Breast epithelium (tissue), 4 donors: ENCODE measurements around the gene HRH3. TPM values are rescaled to one million over a fixed set of nuclear protein-coding genes. Genes with fewer than 3 reads are reported as not detected.

Experiments used
- DNase-seq, 2 donors: peaks; one replicate each; pipeline ENCODE4 v3.0.0-alpha.2; 2019; ENCODE audit warnings: low spot score in 2 of 2
- H3K27ac ChIP-seq, 2 donors: fragments of 200-600 bp; sonication (generic) in 1 of 2; one replicate each; pipeline ENCODE4 v1.5.1; 2016 to 2019; ENCODE audit warnings: mild to moderate bottlenecking in 1 of 2
- H3K27me3 ChIP-seq, 2 donors: fragments of 200-600 bp; sonication (generic) in 1 of 2; one replicate each; pipeline versions ENCODE4 v1.5.1 to v1.6.0; 2017 to 2019; ENCODE audit warnings: control low read depth in 1 of 2, mild to moderate bottlenecking in 1 of 2
- H3K36me3 ChIP-seq: fragments of 200-600 bp; one replicate; pipeline ENCODE4 v1.5.1; 2019
- H3K4me1 ChIP-seq, 2 donors: fragments of 200-600 bp; sonication (generic); one replicate each; pipeline ENCODE4 v1.5.1; 2016 to 2019; ENCODE audit warnings: control low read depth in 1 of 2
- H3K4me3 ChIP-seq, 3 donors: fragments of 200-600 bp; sonication (generic); 1 replicate in 2 of 3; 2 replicates in 1 of 3; pipeline ENCODE4 v1.5.1; 2016 to 2019; ENCODE audit warnings: mild to moderate bottlenecking in 3 of 3, moderate library complexity in 2 of 3
- H3K9me3 ChIP-seq, 2 donors: fragments of 200-600 bp; sonication (generic) in 1 of 2; one replicate each; pipeline ENCODE4 v1.5.1; 2016 to 2019; ENCODE audit warnings: control low read depth in 1 of 2
- CTCF ChIP-seq, 3 donors: fragments of 450-650 bp; IDR thresholded peaks; one replicate each; pipeline ENCODE4 v1.5.1; 2016 to 2017; ENCODE audit warnings: antibody characterized with exemption in 3 of 3, mild to moderate bottlenecking in 3 of 3, moderate library complexity in 3 of 3
- POLR2A ChIP-seq: fragments of 450-650 bp; IDR thresholded peaks from one replicate; pipeline ENCODE4 v1.6.1; 2016; ENCODE audit warnings: antibody characterized with exemption, mild to moderate bottlenecking, moderate library complexity
- POLR2AphosphoS5 ChIP-seq, 3 donors: sonication (generic); formaldehyde crosslinking; IDR thresholded peaks; one replicate each; pipeline ENCODE4 v1.6.1; 2017; ENCODE audit warnings: antibody characterized with exemption in 3 of 3
- intact Hi-C: fragments of 100-400 bp; cut with DNase I; formaldehyde crosslinking; loops from one replicate; pipeline ENCODE4 v1.15.1; 2023; ENCODE audit warnings: low total_unique reads
- total RNA-seq, 3 donors: library from RNA; depleted of rRNA; stranded (reverse); fragments of >200 nt; gene quantifications; one replicate each; pipeline ENCODE4 v1.1.0, GENCODE V29; 2016

Gene HRH3
- total RNA-seq, 3 donors from 2014 or later, result not detected

- no peaks in the 10 kb centered on the region for H3K36me3 ChIP-seq
- no peaks in the 10 kb centered on the region for H3K9me3 ChIP-seq
- H3K4me1 ChIP-seq, result no peaks in the 10 kb centered on the region
- H3K4me3 ChIP-seq, result no peak overlapping the region
- TF ChIP-seq POLR2A, result no peak
- no peak for TF ChIP-seq POLR2AphosphoS5 (IDR thresholded peaks at IDR 0.05)
- no peak for TF ChIP-seq CTCF (IDR thresholded peaks at IDR 0.05)
- peaks cover 6 to 51% of the 10 kb centered on the region in 2 donors for H3K27me3 ChIP-seq
- H3K27ac ChIP-seq, result no peak overlapping the region
- no peak for DNase-seq
- intact Hi-C loops, result no loop called here
Measured at GRCh38 chr20:62211216-62211615, 8.9 kb downstream of the HRH3 start.

- Histone ChIP-seq H3K36me3 (no peaks in the 10 kb centered on the region), H3K4me1 (no peaks in the 10 kb centered on the region), H3K27me3 (peaks cover 6 to 44% of the 10 kb centered on the region in 2 donors), H3K4me3 (no peak overlapping the region), H3K9me3 (no peaks in the 10 kb centered on the region), H3K27ac (no peak overlapping the region)
- intact Hi-C loops, result no loop called here
- DNase-seq, result no peak
- TF ChIP-seq POLR2AphosphoS5 (IDR thresholded peaks at IDR 0.05), result no peak
- TF ChIP-seq POLR2A, result no peak
Measured at GRCh38 chr20:62210496-62210855, 9.6 kb downstream of the HRH3 start.

- H3K4me3 ChIP-seq, result no peak overlapping the region
- no peaks in the 10 kb centered on the region for H3K4me1 ChIP-seq
- intact Hi-C loops, result no loop called here
- no peak for TF ChIP-seq POLR2AphosphoS5 (IDR thresholded peaks at IDR 0.05)
- no peak for TF ChIP-seq CTCF (IDR thresholded peaks at IDR 0.05)
- H3K9me3 ChIP-seq, result no peaks in the 10 kb centered on the region
- DNase-seq, result no peak
- H3K27me3 ChIP-seq, result peaks cover 6 to 39% of the 10 kb centered on the region in 2 donors
- no peak overlapping the region for H3K27ac ChIP-seq
- H3K36me3 ChIP-seq, result no peaks in the 10 kb centered on the region
Measured at GRCh38 chr20:62209850-62210495, 10.1 kb downstream of the HRH3 start.

- Histone ChIP-seq H3K27ac (no peak overlapping the region), H3K4me3 (no peak overlapping the region), H3K36me3 (no peaks in the 10 kb centered on the region), H3K27me3 (peaks cover 6 to 30% of the 10 kb centered on the region in 2 donors), H3K4me1 (no peaks in the 10 kb centered on the region), H3K9me3 (no peaks in the 10 kb centered on the region)
- no peak for DNase-seq
- intact Hi-C loops, result no loop called here
- no peak for TF ChIP-seq CTCF (IDR thresholded peaks at IDR 0.05)
- TF ChIP-seq POLR2A, result no peak
- TF ChIP-seq POLR2AphosphoS5 (IDR thresholded peaks at IDR 0.05), result no peak
Measured at GRCh38 chr20:62208795-62209755, 11.0 kb downstream of the HRH3 start.

GRCh38 chr20:62208061-62208794 is 11.8 kb downstream of the HRH3 start:
- no peak overlapping the region for H3K4me3 ChIP-seq
- intact Hi-C loops, result no loop called here
- no peak overlapping the region for H3K27ac ChIP-seq
- no peaks in the 10 kb centered on the region for H3K36me3 ChIP-seq
- TF ChIP-seq POLR2AphosphoS5 (IDR thresholded peaks at IDR 0.05) (no peak), CTCF (IDR thresholded peaks at IDR 0.05) (no peak), POLR2A (no peak)
- H3K9me3 ChIP-seq, result no peaks in the 10 kb centered on the region
- no peak for DNase-seq
- no peaks in the 10 kb centered on the region for H3K4me1 ChIP-seq
- peaks cover 6 to 25% of the 10 kb centered on the region in 2 donors for H3K27me3 ChIP-seq
